Mesodermal cell (in vitro differentiated cells): Measurements from ENCODE around the gene PFDN6.
"Not testable (repeated sequence)": the region's sequence is repeated elsewhere in the genome, so short reads cannot be mapped to it uniquely, and the experiment has no call there.

Source experiments
- H3K27ac ChIP-seq: 2 replicates; pipeline ENCODE4 v1.7.0; 2013; ENCODE audit warnings: mild to moderate bottlenecking, low read depth, low read length, moderate library complexity; ENCODE audit not compliant: severe bottlenecking
- H3K36me3 ChIP-seq: 2 replicates; pipeline ENCODE4 v1.7.1; 2013; ENCODE audit warnings: mild to moderate bottlenecking, low read length, moderate library complexity; ENCODE audit not compliant: control insufficient read depth, insufficient read depth
- H3K4me1 ChIP-seq: one replicate; pipeline ENCODE4 v1.7.1; 2013; ENCODE audit warnings: mild to moderate bottlenecking, low read length; ENCODE audit not compliant: insufficient read depth, control insufficient read depth, poor library complexity, severe bottlenecking
- H3K4me3 ChIP-seq: 2 replicates; pipeline ENCODE4 v1.7.0; 2013; ENCODE audit warnings: low read length, control low read depth, mild to moderate bottlenecking; ENCODE audit not compliant: insufficient read depth, poor library complexity, severe bottlenecking; ENCODE audit errors: extremely low read depth
- H3K9me3 ChIP-seq: 2 replicates; pipeline ENCODE4 v1.7.1; 2013; ENCODE audit warnings: mild to moderate bottlenecking, low read length, moderate library complexity; ENCODE audit not compliant: control insufficient read depth
- WGBS, 2 experiments: methylation state at CpG; one replicate each; pipeline ENCODE4 v1.1.5; 2013; ENCODE audit warnings: missing lambda C conversion rate in 2 of 2; ENCODE audit not compliant: insufficient coverage in 2 of 2; 5-methylcytosine and 5-hydroxymethylcytosine counted together

PFDN6 gene

GRCh38 chr6:33273924-33274902 is 15.2 kb upstream of the PFDN6 start:
- Histone ChIP-seq H3K36me3 (peaks cover 64% of the 10 kb centered on the region), H3K27ac (no peak overlapping the region), H3K9me3 (no peaks in the 10 kb centered on the region), H3K4me1 (peaks cover 25% of the 10 kb centered on the region), H3K4me3 (peak overlapping the region; percentile 69)
- WGBS, 2 experiments = 71 to 84% methylated on average over 6 to 10 of the region's 14 CpGs

- 74 to 83% methylated on average over 7 of the region's 16 CpGs for WGBS, 2 experiments
- H3K27ac ChIP-seq = peak overlapping the region; percentile 79
- H3K4me3 ChIP-seq = peak overlapping the region; percentile 49
Observed at GRCh38 chr6:33275795-33276580, 13.4 kb upstream of the PFDN6 start.

DNA sequence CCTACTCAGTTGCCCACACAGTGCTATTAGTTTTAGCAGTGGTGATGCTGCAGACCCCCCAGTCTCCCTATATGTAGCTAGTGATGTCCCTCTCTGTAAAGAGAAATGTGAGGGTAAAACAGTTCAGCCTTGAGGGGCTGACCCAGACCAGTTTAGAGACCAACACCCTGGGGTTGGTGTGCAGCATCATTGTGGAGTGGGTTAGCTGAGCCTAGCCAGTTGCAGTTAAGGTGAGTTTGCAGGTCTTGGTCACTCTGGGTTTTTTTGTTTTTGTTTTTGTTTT is 12.9 kb upstream of the PFDN6 start:
- H3K27ac ChIP-seq = peak overlapping the region; percentile 79
- peaks cover 25% of the 10 kb centered on the region for H3K4me1 ChIP-seq

More at GRCh38 chr6:33275795-33276580, 13.4 kb upstream of the PFDN6 start:
- Histone ChIP-seq H3K4me1 (peaks cover 25% of the 10 kb centered on the region), H3K36me3 (peaks cover 72% of the 10 kb centered on the region)
- H3K9me3 ChIP-seq = not testable (repeated sequence)

GRCh38 chr6:33276864-33277662 is 12.3 kb upstream of the PFDN6 start, which contains the start of gene B3GALT4:
Gene B3GALT4, plus strand, starts transcription at chr6:33277123. Its CDS starts 297 bp downstream, at chr6:33277420.
- H3K4me3 ChIP-seq = peak within 1 kb of the TSS; percentile 49
- WGBS, 2 experiments = 1 to 2% methylated on average over 52 to 76 of the region's 80 CpGs
- peaks cover 25% of the 10 kb centered on the region for H3K4me1 ChIP-seq
- peak within 1 kb of the TSS; percentile 79 for H3K27ac ChIP-seq
- no peaks in the 10 kb centered on the region for H3K9me3 ChIP-seq
- H3K36me3 ChIP-seq = peaks cover 82% of the 10 kb centered on the region

More for the DNA sequence above, 12.9 kb upstream of the PFDN6 start:
- H3K4me3 ChIP-seq = peak overlapping the region; percentile 49
- peaks cover 77% of the 10 kb centered on the region for H3K36me3 ChIP-seq
- H3K9me3 ChIP-seq = no peaks in the 10 kb centered on the region

DNA sequence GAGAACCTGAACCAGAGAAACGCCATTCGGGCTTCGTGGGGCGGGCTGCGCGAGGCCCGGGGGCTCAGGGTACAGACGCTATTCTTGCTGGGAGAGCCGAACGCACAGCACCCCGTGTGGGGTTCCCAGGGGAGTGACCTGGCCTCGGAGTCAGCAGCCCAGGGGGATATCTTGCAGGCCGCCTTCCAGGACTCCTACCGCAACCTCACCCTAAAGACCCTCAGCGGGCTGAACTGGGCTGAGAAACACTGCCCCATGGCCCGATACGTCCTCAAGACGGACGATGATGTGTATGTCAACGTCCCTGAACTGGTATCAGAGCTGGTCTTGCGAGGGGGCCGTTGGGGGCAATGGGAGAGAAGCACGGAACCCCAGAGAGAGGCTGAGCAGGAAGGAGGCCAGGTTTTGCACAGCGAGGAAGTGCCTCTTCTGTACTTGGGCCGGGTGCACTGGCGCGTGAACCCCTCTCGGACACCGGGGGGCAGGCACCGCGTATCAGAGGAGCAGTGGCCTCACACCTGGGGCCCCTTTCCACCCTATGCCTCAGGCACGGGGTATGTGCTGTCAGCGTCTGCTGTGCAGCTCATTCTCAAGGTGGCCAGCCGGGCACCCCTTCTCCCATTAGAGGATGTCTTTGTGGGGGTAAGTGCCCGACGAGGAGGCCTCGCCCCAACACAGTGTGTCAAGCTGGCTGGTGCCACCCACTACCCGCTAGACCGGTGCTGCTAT is 11.6 kb upstream of the PFDN6 start:
- Histone ChIP-seq H3K4me1 (peaks cover 25% of the 10 kb centered on the region), H3K27ac (peak overlapping the region; percentile 79), H3K36me3 (peaks cover 84% of the 10 kb centered on the region), H3K4me3 (peak overlapping the region; percentile 49), H3K9me3 (no peaks in the 10 kb centered on the region)
- 60 to 62% methylated on average over 32 to 39 of the region's 39 CpGs for WGBS, 2 experiments

DNA sequence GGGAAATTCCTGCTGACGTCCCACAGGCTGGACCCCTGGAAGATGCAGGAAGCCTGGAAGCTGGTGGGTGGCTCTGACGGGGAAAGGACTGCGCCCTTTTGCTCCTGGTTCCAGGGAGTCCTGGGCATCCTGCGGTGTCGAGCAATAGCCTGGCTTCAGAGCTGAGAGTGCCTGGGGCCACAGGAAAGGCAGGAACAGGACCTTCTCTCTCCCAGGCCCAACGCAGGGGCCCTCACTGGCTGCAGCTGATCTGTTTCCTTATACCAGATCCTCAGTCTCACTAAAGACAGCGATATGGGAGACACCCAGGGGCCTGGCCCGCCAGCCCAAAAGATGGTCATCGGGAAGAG is 11.0 kb upstream of the PFDN6 start:
- peaks cover 25% of the 10 kb centered on the region for H3K4me1 ChIP-seq
- no peak overlapping the region for H3K27ac ChIP-seq
- WGBS, 2 experiments = 89 to 97% methylated on average over 6 of the region's 9 CpGs

DNA sequence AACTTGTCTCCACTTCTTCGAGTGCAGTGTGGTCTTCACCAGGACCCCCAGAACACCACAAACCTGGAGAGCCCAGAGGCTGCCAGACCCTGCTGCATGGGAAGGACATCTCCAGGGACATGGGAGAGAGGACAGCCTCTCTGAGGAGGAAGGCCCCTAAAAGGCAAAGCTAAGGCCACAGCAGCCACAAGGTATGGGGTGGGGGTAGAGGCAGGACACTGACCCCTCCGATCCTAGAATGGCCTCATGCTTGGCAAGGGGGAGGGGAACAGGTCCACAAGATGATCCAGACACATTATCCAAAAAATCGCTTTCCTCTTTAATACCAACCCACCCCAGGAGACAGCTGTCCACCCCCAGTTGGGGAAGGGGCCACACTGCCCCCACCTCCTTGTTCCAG is 10.6 kb upstream of the PFDN6 start:
- no peaks in the 10 kb centered on the region for H3K9me3 ChIP-seq
- H3K4me1 ChIP-seq = peaks cover 25% of the 10 kb centered on the region
- no peak overlapping the region for H3K27ac ChIP-seq
- WGBS, 2 experiments = 90 to 100% methylated on average over 1 to 2 of the region's 3 CpGs
- H3K4me3 ChIP-seq = no peak overlapping the region
- H3K36me3 ChIP-seq = peaks cover 83% of the 10 kb centered on the region

More for the DNA sequence above, 11.0 kb upstream of the PFDN6 start:
- Histone ChIP-seq H3K9me3 (no peaks in the 10 kb centered on the region), H3K4me3 (no peak overlapping the region), H3K36me3 (peaks cover 83% of the 10 kb centered on the region)

DNA sequence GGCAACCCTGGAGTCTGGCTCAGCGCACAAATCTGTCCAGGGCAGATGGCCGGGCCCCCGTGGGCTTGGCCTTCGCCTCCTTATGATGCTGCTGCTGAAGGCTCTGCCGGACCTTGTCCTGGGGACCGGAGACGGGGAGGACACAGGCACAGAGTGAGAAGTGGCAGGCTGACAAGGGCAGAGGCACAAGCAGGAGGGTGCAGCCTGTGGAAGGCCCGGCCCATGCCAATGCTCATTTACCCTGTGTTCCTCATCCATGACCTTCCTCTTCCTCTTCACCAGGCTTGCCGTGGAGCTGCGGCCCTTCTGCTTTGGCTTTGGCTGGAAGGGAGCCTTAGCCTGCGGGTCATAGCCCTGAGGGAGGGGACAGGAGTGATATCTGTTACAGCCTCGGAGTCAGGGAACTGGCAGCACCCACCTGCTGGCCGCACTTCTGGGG is 10.1 kb upstream of the PFDN6 start:
- H3K4me3 ChIP-seq = no peak overlapping the region
- whole genome bisulfite sequencing, 2 experiments = 88 to 94% methylated on average over 9 to 11 of the region's 13 CpGs

DNA sequence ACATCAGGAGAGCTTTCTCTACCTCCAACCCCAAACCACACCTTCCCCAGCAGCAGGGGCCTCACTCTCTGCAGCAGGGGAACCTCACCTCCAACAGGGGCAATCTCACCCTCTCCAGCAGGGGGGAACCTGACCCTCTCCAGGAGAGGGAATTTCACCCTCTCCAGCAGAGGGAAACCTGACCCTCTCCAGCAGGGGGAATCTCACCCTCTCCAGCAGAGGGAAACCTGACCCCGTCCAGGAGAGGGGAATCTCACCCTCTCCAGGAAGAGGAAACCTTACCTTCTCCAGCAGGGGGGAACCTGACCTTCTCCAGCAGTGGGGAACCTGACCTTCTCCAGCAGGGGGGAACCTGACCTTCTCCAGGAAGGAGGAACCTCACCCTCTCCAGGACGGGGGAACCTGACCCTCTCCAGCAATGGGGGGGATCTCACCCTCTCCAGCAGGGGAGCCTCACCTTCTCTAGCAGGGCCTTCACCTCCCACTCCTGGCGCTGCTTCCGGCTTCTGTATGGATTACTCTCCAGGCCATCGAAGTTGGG is 9.4 kb upstream of the PFDN6 start:
- Histone ChIP-seq H3K4me1 (peaks cover 20% of the 10 kb centered on the region), H3K4me3 (no peak overlapping the region), H3K27ac (no peak overlapping the region), H3K36me3 (peaks cover 83% of the 10 kb centered on the region), H3K9me3 (no peaks in the 10 kb centered on the region)
- WGBS, 2 experiments = 83 to 90% methylated on average over 1 to 2 of the region's 5 CpGs

More for the DNA sequence above, 10.1 kb upstream of the PFDN6 start:
- Histone ChIP-seq H3K36me3 (peaks cover 83% of the 10 kb centered on the region), H3K4me1 (peaks cover 23% of the 10 kb centered on the region), H3K27ac (no peak overlapping the region), H3K9me3 (no peaks in the 10 kb centered on the region)
